GM12878 (cell line): Measurements from ENCODE around the gene CACNA1G. TPM values are rescaled to one million over a fixed set of nuclear protein-coding genes. Genes with fewer than 3 reads are reported as not detected.

ENCODE experiments used
- ATAC-seq: fragments of 200-7000 bp; cut with Tn5 transposase; 3 replicates; pipeline ENCODE4 v1.9.1; 2020; ENCODE audit warnings: mild to moderate bottlenecking, moderate library complexity
- BruUV-seq: library from RNA; stranded (reverse); fragments of 400-500 nt; replicated peaks from 2 replicates; lab custom pipeline; 2021; lab: Mats Ljungman, UMichigan
- CTCF ChIA-PET: fragments of 300-600 bp; sonication (Branson Sonifier 250); formaldehyde crosslinking; extraction: SDS; loops from one replicate; lab custom pipeline; 2021; ENCODE audit warnings: inconsistent platforms; lab: Yijun Ruan, JAX
- POLR2A ChIA-PET: fragments of 350-600 bp; formaldehyde crosslinking; extraction: SDS; loops from one replicate; lab custom pipeline; 2021; ENCODE audit warnings: inconsistent platforms; lab: Charles Lee
- RAD21 ChIA-PET: fragments of 300-600 bp; sonication (Branson Sonifier 250); formaldehyde crosslinking; loops from one replicate; lab custom pipeline; 2023; ENCODE audit warnings: antibody characterized with exemption; ENCODE audit not compliant: unreplicated experiment; lab: Charles Lee
- SMC1A ChIA-PET: fragments of 300-600 bp; sonication (Branson Sonifier 250); formaldehyde crosslinking; loops from one replicate; lab custom pipeline; 2023; ENCODE audit not compliant: unreplicated experiment, uncharacterized antibody; lab: Charles Lee
- DNase-seq: peaks from one replicate; pipeline ENCODE4 v3.0.0-alpha.2; 2011; ENCODE audit warnings: low read depth, low spot score
- FAIRE-seq: peaks from 3 replicates; lab custom pipeline; 2011; peaks lifted over from hg19 to GRCh38; lab: Jason Lieb, UNC
- H2AFZ ChIP-seq: 2 replicates; pipeline ENCODE4 v1.6.0; 2011; ENCODE audit warnings: low read depth, low read length, control low read depth; ENCODE audit not compliant: control insufficient read depth
- H3K27ac ChIP-seq: 2 replicates; pipeline ENCODE4 v1.5.1; 2011; ENCODE audit warnings: control low read depth; ENCODE audit not compliant: control insufficient read depth, insufficient read depth
- H3K27me3 ChIP-seq, 2 experiments: replicated peaks in 1 of 2; 2 replicates each; pipeline versions ENCODE4 v1.6.0 to v1.6.1; 2011; ENCODE audit warnings: low read length in 1 of 2; ENCODE audit not compliant: control insufficient read depth in 2 of 2, insufficient read depth in 2 of 2
- H3K36me3 ChIP-seq, 2 experiments: 2 replicates each; pipeline ENCODE4 v1.5.1; 2011; ENCODE audit warnings: low read length in 1 of 2; ENCODE audit not compliant: control insufficient read depth in 2 of 2, insufficient read depth in 2 of 2
- H3K4me1 ChIP-seq: 2 replicates; pipeline ENCODE4 v1.6.1; 2011; ENCODE audit warnings: mild to moderate bottlenecking, low read length, moderate library complexity, mixed read lengths; ENCODE audit not compliant: control insufficient read depth, insufficient read depth
- H3K4me2 ChIP-seq: 2 replicates; pipeline ENCODE4 v1.6.0; 2011; ENCODE audit warnings: control low read depth; ENCODE audit not compliant: control insufficient read depth, insufficient read depth
- H3K4me3 ChIP-seq: fragments of 200-600 bp; sonication (generic); 2 replicates; pipeline ENCODE4 v1.5.1; 2016
- H3K79me2 ChIP-seq: 2 replicates; pipeline ENCODE4 v1.6.0; 2011; ENCODE audit warnings: low read length; ENCODE audit not compliant: control insufficient read depth, insufficient read depth
- H3K9ac ChIP-seq: 2 replicates; pipeline ENCODE4 v1.8.0; 2011; ENCODE audit warnings: low read length, control low read depth, mixed read lengths; ENCODE audit not compliant: control insufficient read depth, insufficient read depth
- H3K9me3 ChIP-seq: replicated peaks from 3 replicates; pipeline ENCODE4 v1.5.1; 2011; ENCODE audit warnings: mild to moderate bottlenecking, low read length; ENCODE audit not compliant: control insufficient read depth, insufficient read depth
- H4K20me1 ChIP-seq: 2 replicates; pipeline ENCODE4 v1.6.0; 2011; ENCODE audit not compliant: control insufficient read depth, insufficient read depth
- BACH1 ChIP-seq: fragments of 450-650 bp; IDR thresholded peaks from 2 replicates; pipeline ENCODE4 v1.6.1; 2017; ENCODE audit warnings: mild to moderate bottlenecking, borderline replicate concordance
- FOS ChIP-seq: IDR thresholded peaks from 3 replicates; pipeline ENCODE4 v1.6.1; 2011; ENCODE audit warnings: borderline replicate concordance; ENCODE audit not compliant: insufficient read length; ENCODE audit errors: extremely low read depth
- MTA2 ChIP-seq: fragments of 450-650 bp; IDR thresholded peaks from 2 replicates; pipeline ENCODE4 v1.6.1; 2016; ENCODE audit warnings: low read depth, mild to moderate bottlenecking, moderate library complexity
- NR2C1 ChIP-seq: fragments of 450-650 bp; IDR thresholded peaks from 2 replicates; pipeline ENCODE4 v1.6.1; 2017; ENCODE audit warnings: antibody characterized with exemption, mild to moderate bottlenecking, moderate library complexity
- POU2F2 ChIP-seq: IDR thresholded peaks from 3 replicates; pipeline ENCODE4 v1.6.1; 2011; ENCODE audit warnings: low read depth, mild to moderate bottlenecking, low read length, borderline replicate concordance
- RAD51 ChIP-seq: fragments of 450-650 bp; IDR thresholded peaks from 2 replicates; pipeline ENCODE4 v1.6.1; 2016; ENCODE audit warnings: moderate library complexity, mild to moderate bottlenecking, inconsistent platforms
- STAT1 ChIP-seq: fragments of 450-650 bp; conservative IDR thresholded peaks from 2 replicates; pipeline ENCODE4 v1.6.1; 2014; ENCODE audit warnings: antibody characterized with exemption, mild to moderate bottlenecking
- ZNF274 ChIP-seq: IDR thresholded peaks from one replicate; pipeline ENCODE4 v1.8.0; 2011; ENCODE audit not compliant: insufficient read length, insufficient read depth
- WGBS: methylation state at CpG from one replicate; pipeline ENCODE4 v1.1.6; 2016; ENCODE audit warnings: low lambda C conversion rate; ENCODE audit not compliant: insufficient replicate concordance, insufficient coverage; ENCODE audit errors: missing lambda C conversion rate; 5-methylcytosine and 5-hydroxymethylcytosine counted together
- in situ Hi-C: fragments of 300-500 bp; cut with MboI; formaldehyde crosslinking; loops from 9 replicates; pipeline ENCODE4 v1.14.3; 2018; ENCODE audit warnings: mixed read lengths
- intact Hi-C: fragments of 100-400 bp; cut with micrococcal nuclease; formaldehyde crosslinking; loops from one replicate; pipeline ENCODE4 v1.14.2; 2022; ENCODE audit not compliant: unreplicated experiment
- polyA plus RNA-seq, 11 experiments: library from polyadenylated mRNA; depleted of rRNA in 4 of 11; unstranded in 6 of 11; stranded (reverse) in 5 of 11; fragments of >200 nt; fragmentation: Nextera tagmentation in 4 of 11; fragmentation: Illumina TruSeq in 1 of 11; extraction: Ambion mirVana in 4 of 11; extraction: Trizol in 1 of 11; gene quantifications; 1 replicate in 1 of 11; 2 replicates in 10 of 11; pipeline versions ENCODE4 v1.2.1 to v1.2.3, GENCODE V29; 2011 to 2016; ENCODE audit warnings: inconsistent platforms in 2 of 11, missing spikeins in 2 of 11, low read depth in 1 of 11
- total RNA-seq, 4 experiments: library from RNA; depleted of rRNA in 3 of 4; stranded (reverse); fragments of >200 nt in 3 of 4; fragmentation: Illumina TruSeq in 1 of 4; extraction: Trizol in 1 of 4; gene quantifications; 2 replicates each; pipeline versions ENCODE4 v1.2.1 to v1.2.3, GENCODE V29; 2013 to 2021
- TF ChIP-seq, protein P1 (sequence below): IDR thresholded peaks from 2 replicates; pipeline ENCODE4 v1.6.1; 2011; ENCODE audit warnings: borderline replicate concordance, low read depth, mild to moderate bottlenecking, moderate library complexity, mixed read lengths, low read length; ENCODE audit not compliant: insufficient read depth; ENCODE audit errors: extremely low read length
- TF ChIP-seq, protein P2 (sequence below): fragments of 450-650 bp; IDR thresholded peaks from 2 replicates; pipeline ENCODE4 v1.6.1; 2017; ENCODE audit warnings: mild to moderate bottlenecking, low read depth, inconsistent platforms; ENCODE audit not compliant: poor library complexity, severe bottlenecking

The CACNA1G gene
- total and polyA plus RNA-seq, 10 of the 15 experiments (the other 5 are each of a cell fraction or from before 2014, with no cell fraction given), result 0.03 to 0.15 TPM; not detected in 8

DNA sequence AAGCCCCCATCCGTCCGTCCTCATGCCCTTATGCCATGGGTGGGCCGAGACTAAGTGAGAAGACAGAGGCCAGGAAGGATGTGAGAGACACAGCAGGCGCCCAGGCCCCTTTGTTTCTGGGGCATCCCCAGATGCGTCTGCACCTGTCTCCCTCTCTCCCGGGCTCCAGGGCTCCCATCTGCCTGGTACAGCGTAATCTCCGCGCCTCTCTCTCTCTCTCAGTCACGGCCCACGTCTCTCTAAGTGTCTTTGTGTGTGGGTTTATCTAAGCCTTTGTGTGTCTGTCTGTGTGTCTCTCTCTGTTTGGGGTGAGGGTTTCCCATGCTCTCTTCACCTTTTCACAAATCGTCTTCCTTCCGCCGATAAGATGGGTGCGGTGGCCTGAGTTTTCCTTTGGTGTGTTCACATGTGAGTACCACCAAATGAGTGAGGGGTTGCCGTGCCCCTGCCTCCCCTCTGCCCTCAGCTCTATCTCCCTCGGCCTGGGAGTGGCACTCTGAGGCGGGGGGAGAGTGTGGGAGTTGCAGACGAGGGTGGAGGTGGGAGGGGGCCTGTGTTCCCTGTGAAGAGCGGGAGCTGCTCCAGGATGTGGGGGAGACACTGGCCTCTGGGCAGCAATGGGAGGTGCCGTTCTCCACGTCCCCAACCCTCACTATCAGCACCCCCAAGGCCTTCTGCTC, 48.3 kb downstream of the CACNA1G start:
- BruUV-seq, result no TSS peak
- Histone ChIP-seq H3K79me2 (no peaks in the 10 kb centered on the region), H3K4me3 (no peak overlapping the region), H3K9me3 (no peaks in the 10 kb centered on the region)
- in situ Hi-C loops, result no loop called here
- ChIA-PET RAD21 (no interaction called here), SMC1A (no interaction called here)
- WGBS, result 34% methylated on average over 20 of the region's 22 CpGs
- ATAC-seq, result no peak
- FAIRE-seq, result no peak
- TF ChIP-seq NR2C1, result no peak
- TF ChIP-seq, all 136 proteins: peak for 0
- H3K4me2 ChIP-seq, result no peak overlapping the region
- ChIA-PET CTCF (interaction anchor here (0.5 kb wide), 1 partner anchor 695 kb away, joined by 4 read pairs; no protein-coding TSS in a partner anchor), POLR2A (no interaction called here)
- H2AFZ ChIP-seq, result no peak overlapping the region
- no peak overlapping the region for H3K27ac ChIP-seq
- H3K27me3 ChIP-seq, result peaks cover 0 to 6% of the 10 kb centered on the region in 2 experiments; a peak in 2 of 4 replicates
- no peaks in the 10 kb centered on the region for H3K36me3 ChIP-seq
- no peaks in the 10 kb centered on the region for H3K4me1 ChIP-seq
- no peaks in the 10 kb centered on the region for H4K20me1 ChIP-seq
- no peak for DNase-seq
- H3K9ac ChIP-seq, result no peak overlapping the region
- intact Hi-C loops, result no loop called here

GRCh38 chr17:50609380-50610074, 49.0 kb downstream of the CACNA1G start:
- ATAC-seq (no peak), DNase-seq (no peak), FAIRE-seq (no peak)
- ChIA-PET RAD21 (interaction anchor here (0.7 kb wide), 1 partner anchor 126 kb away, joined by 4 read pairs; no protein-coding TSS in a partner anchor), POLR2A (no interaction called here), SMC1A (no interaction called here), CTCF (interaction anchor here (0.5 to 0.9 kb wide), 2 partner anchors 85 to 694 kb away, joined by 3 to 4 read pairs; no protein-coding TSS in a partner anchor)
- Histone ChIP-seq H3K79me2 (no peaks in the 10 kb centered on the region), H3K27me3 (peaks cover 0 to 6% of the 10 kb centered on the region in 2 experiments; a peak in 2 of 4 replicates), H2AFZ (no peak overlapping the region), H3K4me3 (no peak overlapping the region), H4K20me1 (no peaks in the 10 kb centered on the region), H3K9me3 (no peaks in the 10 kb centered on the region), H3K4me1 (no peaks in the 10 kb centered on the region), H3K36me3 (no peaks in the 10 kb centered on the region), H3K4me2 (no peak overlapping the region), H3K27ac (no peak overlapping the region), H3K9ac (no peak overlapping the region)
- intact Hi-C loops (no loop called here), in situ Hi-C loops (no loop called here)
- WGBS, result 42% methylated on average over 24 of the region's 24 CpGs
- BruUV-seq, result no TSS peak
- TF ChIP-seq FOS (no peak), ZNF274 (no peak), STAT1 (no peak), BACH1 (no peak), RAD51 (no peak), MTA2 (no peak), POU2F2 (no peak)
- TF ChIP-seq, protein P1, sequence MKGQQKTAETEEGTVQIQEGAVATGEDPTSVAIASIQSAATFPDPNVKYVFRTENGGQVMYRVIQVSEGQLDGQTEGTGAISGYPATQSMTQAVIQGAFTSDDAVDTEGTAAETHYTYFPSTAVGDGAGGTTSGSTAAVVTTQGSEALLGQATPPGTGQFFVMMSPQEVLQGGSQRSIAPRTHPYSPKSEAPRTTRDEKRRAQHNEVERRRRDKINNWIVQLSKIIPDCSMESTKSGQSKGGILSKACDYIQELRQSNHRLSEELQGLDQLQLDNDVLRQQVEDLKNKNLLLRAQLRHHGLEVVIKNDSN, result no peak
- TF ChIP-seq, protein P2, sequence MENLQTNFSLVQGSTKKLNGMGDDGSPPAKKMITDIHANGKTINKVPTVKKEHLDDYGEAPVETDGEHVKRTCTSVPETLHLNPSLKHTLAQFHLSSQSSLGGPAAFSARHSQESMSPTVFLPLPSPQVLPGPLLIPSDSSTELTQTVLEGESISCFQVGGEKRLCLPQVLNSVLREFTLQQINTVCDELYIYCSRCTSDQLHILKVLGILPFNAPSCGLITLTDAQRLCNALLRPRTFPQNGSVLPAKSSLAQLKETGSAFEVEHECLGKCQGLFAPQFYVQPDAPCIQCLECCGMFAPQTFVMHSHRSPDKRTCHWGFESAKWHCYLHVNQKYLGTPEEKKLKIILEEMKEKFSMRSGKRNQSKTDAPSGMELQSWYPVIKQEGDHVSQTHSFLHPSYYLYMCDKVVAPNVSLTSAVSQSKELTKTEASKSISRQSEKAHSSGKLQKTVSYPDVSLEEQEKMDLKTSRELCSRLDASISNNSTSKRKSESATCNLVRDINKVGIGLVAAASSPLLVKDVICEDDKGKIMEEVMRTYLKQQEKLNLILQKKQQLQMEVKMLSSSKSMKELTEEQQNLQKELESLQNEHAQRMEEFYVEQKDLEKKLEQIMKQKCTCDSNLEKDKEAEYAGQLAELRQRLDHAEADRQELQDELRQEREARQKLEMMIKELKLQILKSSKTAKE, result no peak
